Measurements from ENCODE around the gene NPM1.

Gene NPM1

DNA sequence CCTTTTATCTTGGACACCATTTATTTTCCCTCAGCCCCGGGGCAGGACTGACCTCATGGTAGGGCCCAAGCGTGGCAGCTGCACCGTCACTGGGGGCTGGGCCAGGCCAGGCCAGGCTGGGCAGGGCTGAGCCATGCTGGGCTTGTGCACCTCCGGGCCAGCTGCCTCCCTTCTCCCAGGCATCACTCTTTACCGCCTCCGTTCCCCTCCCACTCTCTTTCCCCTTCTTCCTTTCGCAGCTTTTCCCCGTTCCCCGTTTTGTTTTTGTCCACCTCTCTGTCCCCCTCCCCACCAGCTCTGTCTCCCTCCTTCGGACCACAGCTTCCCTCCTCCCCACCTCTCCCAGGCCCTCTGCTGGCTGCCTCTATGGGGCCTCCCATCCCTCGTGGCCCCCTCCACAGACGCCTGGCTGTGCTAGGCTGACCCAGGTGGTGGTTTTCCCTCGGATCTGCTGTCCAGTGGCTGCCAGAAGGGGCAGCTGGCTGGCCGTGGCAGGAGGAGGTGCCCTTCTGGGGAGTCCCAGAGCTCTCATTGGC lies 49.7 kb downstream of the NPM1 start:
- FAIRE-seq = no peak
- no peak for DNase-seq (ENCODE audit: insufficient read length, low spot score)
- TF ChIP-seq, protein P1, sequence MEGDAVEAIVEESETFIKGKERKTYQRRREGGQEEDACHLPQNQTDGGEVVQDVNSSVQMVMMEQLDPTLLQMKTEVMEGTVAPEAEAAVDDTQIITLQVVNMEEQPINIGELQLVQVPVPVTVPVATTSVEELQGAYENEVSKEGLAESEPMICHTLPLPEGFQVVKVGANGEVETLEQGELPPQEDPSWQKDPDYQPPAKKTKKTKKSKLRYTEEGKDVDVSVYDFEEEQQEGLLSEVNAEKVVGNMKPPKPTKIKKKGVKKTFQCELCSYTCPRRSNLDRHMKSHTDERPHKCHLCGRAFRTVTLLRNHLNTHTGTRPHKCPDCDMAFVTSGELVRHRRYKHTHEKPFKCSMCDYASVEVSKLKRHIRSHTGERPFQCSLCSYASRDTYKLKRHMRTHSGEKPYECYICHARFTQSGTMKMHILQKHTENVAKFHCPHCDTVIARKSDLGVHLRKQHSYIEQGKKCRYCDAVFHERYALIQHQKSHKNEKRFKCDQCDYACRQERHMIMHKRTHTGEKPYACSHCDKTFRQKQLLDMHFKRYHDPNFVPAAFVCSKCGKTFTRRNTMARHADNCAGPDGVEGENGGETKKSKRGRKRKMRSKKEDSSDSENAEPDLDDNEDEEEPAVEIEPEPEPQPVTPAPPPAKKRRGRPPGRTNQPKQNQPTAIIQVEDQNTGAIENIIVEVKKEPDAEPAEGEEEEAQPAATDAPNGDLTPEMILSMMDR (IDR thresholded peaks at IDR 0.05; ENCODE audit: insufficient read depth, missing control alignments) = no peak

DNA sequence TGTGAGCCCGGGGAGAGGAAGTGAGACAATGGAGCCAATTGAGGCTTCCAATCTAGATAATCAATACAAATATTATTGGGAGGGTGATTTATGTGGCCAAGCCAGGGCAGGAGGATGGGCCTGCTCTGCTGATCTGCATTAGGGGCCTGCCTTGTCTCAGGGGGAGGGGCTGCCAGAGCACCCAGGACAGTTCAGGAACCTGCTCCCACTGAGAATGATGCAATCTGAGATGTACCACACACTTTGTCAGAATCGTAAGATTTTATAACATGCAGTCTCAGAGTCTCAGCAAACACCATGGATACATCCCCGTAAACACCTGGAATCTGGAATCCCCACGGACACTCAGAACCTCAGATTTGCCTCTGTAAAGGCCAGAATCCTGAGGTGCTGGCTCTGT lies 51.1 kb downstream of the NPM1 start:
- FAIRE-seq = no peak
- DNase-seq (ENCODE audit: insufficient read length, low spot score) = no peak
- TF ChIP-seq, protein P1 (IDR thresholded peaks at IDR 0.05; ENCODE audit: insufficient read depth, missing control alignments) = no peak

DNA sequence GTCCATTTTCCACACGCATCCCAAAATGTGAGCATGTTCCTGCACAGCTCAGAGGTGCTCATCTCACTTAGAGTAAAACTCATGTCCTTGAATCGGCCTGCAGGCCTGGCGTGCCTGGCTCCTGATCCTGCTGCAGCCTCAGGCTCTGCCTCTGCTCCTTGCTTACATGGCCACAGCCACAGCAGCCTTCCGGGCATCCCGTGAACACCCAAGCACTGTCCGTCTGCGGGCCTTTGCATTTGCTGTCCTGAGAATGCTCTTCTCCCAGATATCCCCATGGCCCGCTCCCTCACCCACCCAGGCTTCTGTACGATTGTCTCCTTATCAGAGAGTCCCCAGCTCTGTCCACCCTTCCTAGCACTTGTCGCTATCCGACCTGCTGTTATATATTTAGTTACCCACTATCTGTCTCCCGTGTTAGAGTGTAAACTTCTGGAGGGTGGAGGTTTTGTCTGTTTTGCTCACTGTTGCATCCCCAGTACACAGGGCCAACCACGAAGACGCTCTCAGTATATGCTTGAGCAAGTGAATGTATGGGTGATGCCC lies 53.7 kb downstream of the NPM1 start:
- FAIRE-seq (no peak), DNase-seq (ENCODE audit: insufficient read length, low spot score) (no peak)
- TF ChIP-seq, protein P1 (IDR thresholded peaks at IDR 0.05; ENCODE audit: insufficient read depth, missing control alignments) = no peak

DNA sequence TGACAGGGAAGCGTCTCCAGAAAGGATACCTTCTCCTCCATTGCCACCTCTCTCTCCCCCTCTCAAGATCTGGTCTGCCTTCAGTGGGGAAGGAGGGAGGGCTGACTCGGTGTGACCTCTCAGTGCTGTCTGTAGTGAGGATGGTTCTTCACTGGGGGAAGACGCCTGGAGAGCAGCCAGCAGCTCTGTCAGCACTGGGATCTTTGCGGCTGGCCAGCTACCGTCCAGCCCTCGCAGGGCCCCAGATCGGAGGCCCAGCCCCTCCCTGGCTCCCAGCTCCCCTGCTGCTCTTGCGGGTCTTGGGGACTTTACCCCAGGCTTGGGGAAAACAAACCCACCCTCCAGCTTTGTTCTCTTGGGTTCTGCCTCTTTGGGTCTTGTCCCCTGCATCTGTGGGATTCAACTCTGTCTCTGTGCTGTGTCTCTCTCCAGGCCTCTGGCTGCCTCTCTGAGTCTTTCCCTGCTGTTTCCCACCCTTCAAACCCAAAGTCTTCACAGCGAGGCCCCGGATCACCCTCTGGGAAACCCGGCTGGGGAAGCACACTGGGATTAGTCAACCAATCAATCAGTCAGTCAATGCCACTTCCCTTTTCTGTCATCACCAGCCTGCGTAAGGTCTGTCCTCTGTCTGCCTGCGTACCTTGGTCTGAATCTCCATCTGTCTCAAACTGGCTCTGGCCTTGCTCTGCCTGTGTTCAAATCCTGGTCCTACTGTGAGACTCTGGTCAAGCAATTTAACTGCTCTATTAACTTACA lies 54.8 kb downstream of the NPM1 start:
- FAIRE-seq (no peak), DNase-seq (ENCODE audit: insufficient read length, low spot score) (no peak)
- TF ChIP-seq, protein P1 (IDR thresholded peaks at IDR 0.05; ENCODE audit: insufficient read depth, missing control alignments) = no peak

DNA sequence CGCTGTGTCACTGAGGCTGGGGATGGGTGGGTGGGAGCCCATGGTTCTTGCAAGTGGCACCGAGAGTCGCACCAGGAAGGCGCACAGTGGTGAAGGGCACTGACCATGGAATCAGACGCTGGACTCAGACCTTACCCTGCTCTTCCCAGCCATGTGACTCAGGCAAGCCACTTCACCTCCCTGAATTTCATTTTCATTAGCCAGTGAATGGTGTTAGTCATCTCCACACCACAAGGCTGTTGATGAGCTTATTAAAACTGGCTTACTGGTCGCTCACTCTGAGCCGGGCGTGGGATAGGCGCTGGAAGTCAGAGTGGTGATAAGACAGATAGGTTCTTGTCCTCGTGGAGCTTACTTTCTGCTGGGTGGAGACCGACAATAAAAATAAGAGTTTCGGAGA lies 56.9 kb downstream of the NPM1 start:
- FAIRE-seq = no peak
- TF ChIP-seq, protein P1 (IDR thresholded peaks at IDR 0.05; ENCODE audit: insufficient read depth, missing control alignments) = no peak

DNA sequence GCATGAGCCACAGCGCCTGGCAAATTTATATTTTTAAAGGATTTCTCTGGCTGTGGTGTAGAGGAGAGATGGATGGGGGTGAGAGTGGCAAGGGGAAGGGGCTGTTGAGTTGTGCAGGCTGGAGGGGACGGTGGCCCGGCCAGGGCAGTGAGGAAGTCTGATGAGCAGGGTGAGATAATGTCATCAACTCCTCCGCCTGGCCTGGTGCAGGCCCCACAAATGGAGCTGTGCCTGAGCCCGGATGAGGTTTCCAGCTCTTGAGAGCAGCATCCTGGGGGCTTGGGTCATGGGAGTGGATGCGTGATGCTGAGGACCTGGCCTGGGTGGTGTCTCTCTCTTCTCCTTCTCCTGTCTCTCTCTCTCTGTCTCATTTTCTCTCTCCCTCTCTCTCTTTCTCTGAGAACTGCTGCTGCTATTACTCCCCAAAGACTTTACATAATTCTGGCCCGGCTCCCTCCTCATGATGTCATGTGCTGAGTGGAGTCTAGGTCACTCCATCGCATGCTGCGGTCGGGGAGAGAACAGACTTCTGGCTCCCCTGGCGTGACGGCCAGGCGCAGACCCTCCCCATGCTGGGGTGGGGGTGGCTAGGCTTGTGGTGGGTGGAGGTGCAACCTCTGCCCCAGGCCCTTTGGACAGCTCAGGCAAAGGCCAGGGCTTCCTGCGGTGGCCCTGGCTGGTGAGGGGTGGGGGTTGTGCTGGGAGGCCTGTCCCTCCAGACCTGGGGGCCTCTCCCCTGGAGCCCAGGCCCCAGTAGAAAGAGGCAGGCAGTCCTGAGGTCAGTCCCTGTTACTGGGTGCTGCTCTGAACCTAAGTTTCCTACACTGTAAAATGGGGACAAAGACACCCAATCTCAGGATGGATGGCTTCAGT lies 58.2 kb downstream of the NPM1 start:
- no peak for FAIRE-seq
- TF ChIP-seq, protein P1 (IDR thresholded peaks at IDR 0.05; ENCODE audit: insufficient read depth, missing control alignments) = no peak
- no peak for DNase-seq (ENCODE audit: insufficient read length, low spot score)

More for the DNA sequence above, 56.9 kb downstream of the NPM1 start:
- no peak for DNase-seq (ENCODE audit: insufficient read length, low spot score)

Measured in D721Med (cell line).